Measurements from ENCODE around the gene MSH4. TPM values are rescaled to one million over a fixed set of nuclear protein-coding genes. Genes with fewer than 3 reads are reported as not detected.
"Not testable (repeated sequence)": the region's sequence is repeated elsewhere in the genome, so short reads cannot be mapped to it uniquely, and the experiment has no call there.

The MSH4 gene
- total RNA-seq, 1 donor from 2014 or later = 1.6 TPM

DNA sequence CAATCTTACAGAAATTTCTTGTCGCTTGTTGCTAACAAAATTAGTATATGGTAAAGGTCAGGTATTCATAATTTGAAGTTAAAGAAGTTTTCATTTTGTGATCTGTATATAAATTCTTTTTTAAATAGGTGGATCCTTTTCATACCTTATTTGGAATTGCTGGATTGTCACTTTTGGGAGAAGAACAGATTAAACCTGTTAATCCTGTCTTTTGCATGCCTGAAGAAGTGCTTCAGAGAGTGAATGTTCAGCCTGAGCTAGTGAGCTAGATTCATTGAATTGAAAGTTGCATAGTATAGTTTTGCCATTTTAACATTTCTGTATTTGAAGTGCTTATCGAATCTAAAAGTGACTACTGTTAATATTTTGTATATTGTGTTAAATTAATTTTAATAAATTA is 2.3 kb upstream of the MSH4 start:
- FAIRE-seq = no peak
- no peak for DNase-seq (ENCODE audit: low spot score in 2 of 2)

DNA sequence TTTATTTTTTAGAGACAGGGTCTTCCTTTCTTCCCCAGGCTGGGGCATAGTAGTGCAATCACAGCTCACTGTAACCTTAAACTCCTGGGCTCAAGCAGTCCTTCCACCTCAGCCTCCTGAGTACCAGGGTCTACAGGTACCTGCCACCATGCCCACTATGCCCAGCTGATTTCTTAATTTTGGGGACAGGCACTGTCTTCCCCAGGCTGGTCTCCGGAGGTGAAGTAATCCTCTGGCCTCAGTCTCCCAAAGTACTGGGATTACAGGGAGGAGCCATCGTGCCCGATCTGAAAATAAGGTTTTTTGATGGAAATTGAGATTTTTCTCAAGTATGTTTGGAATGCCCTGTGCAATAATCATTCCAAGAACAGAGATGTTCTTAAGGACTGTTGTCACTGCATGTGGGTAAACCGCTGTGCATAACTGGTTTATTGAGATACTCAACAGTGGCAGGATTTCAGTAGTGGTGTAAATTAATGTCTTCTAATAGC is 934 bp upstream of the MSH4 start:
- no peak for FAIRE-seq
- no peak for DNase-seq (ENCODE audit: low spot score in 2 of 2)

DNA sequence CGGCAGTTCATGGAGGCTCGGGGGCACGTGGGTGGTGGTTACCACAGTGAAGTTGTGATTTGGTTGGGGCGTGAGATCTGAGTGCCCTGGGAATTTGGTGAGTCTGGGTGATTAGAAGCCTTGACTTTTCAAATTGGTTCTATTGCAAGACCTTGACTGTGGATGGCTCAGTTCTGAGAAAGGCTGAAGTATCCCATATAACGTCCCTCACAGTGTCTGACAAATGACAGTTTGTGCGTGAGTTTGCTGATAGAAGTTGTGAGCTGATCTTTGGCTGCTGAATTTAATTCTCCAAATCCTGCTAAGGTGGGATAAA is 549 bp downstream of the MSH4 start:
- no peak for FAIRE-seq
- DNase-seq (ENCODE audit: low spot score in 2 of 2) = no peak

DNA sequence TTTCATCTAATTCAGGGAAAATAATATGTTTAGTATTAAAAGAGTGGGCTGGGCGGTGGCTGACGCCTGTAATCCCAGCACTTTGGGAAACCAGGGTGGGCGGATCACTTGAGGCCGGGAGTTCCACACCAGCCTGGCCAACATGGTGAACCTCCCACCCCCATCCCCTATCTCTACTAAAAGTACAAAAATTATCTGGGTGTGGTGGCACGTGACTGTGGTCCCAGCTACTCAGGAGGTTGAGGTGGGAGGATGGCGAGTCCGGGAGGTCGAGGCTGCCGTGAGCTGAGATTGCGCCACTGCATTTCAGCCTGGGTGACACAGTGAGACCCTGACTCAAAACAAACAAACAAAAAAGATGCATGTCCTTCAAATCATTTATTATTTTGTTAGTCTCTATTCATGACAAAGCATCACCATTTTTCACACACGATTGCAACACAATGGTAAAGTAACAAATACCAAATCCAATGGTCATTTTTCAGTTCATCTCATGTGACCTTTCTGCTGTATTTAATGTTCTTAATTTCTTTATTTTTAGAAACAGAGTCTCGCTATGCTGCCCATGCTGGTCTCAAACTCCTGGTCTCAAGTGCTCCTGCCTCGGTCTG is 1.0 kb downstream of the MSH4 start:
- DNase-seq (ENCODE audit: low spot score in 2 of 2) (no peak), FAIRE-seq (no peak)

DNA sequence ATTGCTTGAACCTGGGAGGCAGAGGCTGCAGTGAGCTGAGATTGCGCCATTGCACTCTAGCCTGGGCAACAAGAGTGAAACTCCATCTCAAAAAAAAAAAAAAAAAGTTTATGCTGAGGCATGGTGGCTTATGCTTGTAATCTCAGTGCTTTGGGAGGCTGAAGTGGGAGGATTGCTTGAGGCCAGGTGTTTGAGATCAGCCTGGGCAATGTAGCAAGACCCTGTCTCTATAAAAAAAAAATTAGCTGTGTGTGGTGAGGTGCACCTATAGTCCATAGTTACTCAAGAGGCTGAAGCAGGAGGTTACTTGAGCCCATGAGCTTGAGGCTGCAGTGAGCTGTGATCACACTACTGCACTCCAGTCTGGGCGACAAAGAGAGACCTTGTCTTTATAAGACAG is 4.8 kb downstream of the MSH4 start:
- not testable (repeated sequence) for DNase-seq (ENCODE audit: low spot score in 2 of 2); FAIRE-seq

DNA sequence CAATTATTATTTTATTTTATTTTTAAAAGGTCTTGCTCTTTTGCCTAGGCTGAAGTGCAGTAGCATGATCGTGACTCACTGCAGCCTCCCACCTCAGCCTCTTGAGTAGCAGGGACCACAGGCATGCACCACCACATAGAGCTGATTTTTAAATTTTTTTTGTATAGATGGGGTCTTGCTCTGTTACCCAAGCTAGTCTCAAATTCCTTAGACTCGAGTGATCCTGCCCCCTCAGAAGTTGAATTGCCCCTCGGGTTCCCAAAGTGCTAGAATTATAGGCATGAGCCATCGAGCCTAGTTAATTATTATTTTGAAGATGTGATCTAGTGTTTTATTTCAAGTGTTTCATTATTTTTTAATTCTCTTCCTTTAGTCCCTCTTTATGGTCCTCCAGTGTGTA is 12.2 kb downstream of the MSH4 start:
- DNase-seq (ENCODE audit: low spot score in 2 of 2) (no peak), FAIRE-seq (no peak)

DNA sequence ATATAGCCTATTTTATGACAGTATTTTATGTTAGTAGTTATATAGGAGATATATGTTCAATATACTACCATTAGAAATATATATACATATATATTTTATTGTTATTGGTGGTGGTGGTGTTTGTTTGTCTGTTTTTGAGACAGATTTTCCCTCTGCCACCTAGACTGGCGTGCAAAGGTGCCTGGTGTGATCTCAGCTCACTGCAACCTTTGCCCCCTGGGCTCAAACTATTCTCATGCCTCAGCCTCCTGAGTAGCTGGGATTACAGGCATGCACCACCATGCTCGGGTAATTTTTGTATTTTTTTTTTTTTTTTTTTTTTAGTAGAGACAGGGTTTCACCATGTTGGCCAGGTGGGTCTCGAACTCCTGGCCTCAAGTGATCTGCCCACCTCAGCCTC is 13.4 kb downstream of the MSH4 start:
- DNase-seq (ENCODE audit: low spot score in 2 of 2); FAIRE-seq: not testable (repeated sequence)

DNA sequence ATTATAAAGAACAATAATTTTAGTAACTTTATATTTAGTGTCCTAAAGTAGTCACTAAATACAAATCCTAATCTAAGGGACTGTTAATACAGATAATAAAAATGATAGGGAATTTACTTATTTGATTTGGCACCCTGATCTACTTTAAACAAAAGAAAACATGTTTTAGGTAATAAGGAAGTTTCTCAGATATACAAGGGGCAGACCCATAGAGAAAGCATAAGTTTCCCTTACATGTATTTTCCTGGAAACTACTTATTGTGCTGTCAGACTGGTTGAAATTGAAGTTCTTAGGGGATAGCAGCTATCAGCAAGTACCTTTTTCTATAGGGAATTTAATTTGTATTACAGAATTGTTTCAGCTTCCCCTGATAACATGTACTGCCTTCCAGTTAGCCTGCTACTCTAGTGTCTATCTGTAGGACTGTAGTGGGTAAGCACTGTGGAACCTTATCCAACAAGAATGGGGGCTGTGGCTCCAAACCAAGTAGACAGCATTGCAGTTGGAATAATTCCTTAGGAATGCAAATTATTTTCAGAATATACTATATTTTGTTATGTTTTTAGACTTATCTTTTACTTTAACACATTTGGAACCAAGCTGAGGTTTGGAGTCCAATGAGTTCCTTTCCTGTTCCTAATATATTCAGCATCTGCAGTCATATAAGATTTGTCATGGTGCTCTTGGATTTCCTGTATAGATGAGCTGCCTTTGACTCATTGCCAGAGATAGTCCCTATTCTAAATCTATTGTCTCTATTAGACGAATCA is 14.7 kb downstream of the MSH4 start:
- no peak for FAIRE-seq

DNA sequence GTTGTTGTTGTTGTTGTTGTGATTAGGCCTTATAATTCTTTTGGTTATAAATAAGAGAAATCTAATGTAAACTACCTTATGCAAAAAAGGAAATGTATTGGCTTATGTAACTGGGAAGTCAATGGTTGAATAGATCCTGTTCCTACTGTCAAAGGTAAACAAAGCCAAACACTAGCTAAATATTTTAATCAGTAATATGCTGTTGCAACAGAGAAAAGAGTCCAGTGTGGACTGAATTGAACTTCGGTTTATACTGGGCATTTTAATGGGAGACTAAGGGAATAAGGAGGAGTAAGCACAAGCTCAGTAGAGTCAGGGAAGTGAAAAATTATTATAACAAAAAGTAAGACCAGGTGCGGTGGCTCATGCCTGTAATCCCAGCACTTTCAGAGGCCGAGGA is 15.4 kb downstream of the MSH4 start:
- FAIRE-seq (no peak), DNase-seq (ENCODE audit: low spot score in 2 of 2) (no peak)

More for the DNA sequence above, 14.7 kb downstream of the MSH4 start:
- DNase-seq (ENCODE audit: low spot score in 2 of 2) = no peak

DNA sequence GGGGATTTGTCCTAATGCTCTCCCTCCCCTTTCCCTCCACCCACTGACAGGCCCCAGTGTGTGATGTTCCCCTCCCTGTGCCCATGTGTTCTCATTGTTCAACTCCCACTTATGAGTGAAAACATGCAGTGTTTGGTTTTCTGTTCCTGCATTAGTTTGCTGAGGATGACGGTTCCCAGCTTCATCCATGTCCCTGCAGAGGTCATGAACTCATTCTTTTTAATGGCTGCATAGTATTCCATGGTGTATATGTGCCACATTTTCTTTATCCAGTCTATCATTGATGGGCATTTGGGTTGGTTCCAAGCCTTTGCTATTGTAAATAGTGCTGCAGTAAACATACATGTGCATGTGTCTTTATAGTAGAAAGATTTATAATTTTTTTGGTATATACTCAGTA is 26.9 kb downstream of the MSH4 start:
- not testable (repeated sequence) for FAIRE-seq

DNA sequence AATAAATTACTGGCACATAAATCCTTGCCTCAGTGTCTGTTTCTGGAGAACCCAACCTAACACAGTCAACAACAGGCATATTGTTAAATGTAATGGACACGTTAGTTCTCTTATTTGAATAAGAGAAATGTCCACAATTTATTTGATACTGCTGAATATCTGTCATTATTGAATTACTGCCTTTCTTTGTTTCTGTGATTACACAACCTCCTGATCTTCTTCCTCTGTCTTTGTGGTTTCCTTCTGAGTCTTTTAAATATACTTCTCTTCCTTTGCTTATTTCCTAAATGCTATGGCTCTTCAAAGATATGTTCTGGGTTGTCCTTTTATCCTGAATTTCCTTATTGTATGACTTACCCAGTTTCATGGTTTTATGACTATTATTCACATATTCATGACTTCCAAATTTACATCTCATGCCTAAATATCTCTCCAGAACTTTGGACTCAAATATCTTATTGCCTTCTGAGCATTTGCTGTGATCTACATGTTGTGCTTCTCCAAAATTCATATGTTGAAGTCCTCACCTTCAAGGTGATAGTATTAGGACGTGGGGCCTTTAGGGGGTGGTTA is 39.9 kb downstream of the MSH4 start:
- FAIRE-seq (no peak), DNase-seq (ENCODE audit: low spot score in 2 of 2) (no peak)

More for the DNA sequence above, 26.9 kb downstream of the MSH4 start:
- not testable (repeated sequence) for DNase-seq (ENCODE audit: low spot score in 2 of 2)

DNA sequence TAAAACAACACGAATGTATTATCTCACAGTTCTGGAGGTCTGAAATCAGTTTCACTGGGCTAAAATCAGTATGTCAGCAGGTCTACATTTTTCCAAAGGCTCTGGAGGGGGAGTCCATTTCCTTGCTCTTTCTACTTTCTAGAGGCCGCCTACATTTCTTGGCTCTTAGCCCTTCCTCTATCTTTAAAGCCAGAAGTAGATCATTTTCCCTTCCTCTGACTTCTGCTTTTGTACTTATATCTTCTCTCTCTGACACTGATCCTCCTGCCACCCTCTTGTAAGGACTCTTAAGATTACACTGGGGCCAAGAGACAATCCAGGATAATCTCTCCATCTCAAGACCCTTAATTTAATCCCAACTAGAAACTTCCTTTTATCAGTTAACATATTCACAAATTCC is 41.4 kb downstream of the MSH4 start:
- no peak for FAIRE-seq
- DNase-seq (ENCODE audit: low spot score in 2 of 2) = no peak

DNA sequence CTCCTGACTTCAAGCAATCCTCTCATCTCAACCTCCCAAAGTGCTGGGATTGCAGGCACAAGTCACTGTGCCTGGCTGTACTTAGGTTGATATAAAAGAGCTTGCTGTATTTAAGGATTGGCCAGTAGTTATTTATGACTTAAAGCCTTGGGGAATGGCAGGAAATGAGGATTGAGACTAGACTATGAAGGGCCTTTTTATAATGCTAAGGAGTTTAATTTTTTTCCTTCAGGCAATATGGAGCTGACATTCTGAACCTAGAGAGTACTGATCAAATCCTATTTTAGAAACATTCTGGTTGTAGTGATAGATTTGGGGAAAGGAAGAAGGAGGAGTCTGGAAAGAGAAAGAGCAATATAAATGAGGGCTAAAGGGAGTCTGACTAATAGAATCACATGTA is 44.7 kb downstream of the MSH4 start:
- DNase-seq (ENCODE audit: low spot score in 2 of 2) (no peak), FAIRE-seq (no peak)

DNA sequence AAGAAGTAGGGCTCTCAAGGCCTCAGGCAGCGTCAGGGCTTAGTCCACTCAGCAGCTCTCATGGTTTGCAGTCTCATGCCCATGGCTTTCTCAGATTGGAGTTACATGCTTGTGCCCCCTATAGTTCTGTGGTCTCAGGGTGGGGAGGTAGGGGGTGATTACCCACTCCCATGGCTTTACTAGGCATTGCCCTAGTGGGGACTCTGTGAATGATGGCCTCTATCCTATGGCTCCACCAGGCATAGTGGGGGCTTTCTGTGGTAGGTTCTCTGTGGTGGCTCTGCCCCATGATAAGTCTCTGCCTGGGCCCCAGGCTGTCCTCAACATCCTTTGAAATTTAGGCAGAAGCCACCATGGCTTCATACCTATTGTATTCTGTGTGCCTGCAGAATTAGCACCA is 48.9 kb downstream of the MSH4 start:
- FAIRE-seq = no peak
- DNase-seq (ENCODE audit: low spot score in 2 of 2) = no peak

DNA sequence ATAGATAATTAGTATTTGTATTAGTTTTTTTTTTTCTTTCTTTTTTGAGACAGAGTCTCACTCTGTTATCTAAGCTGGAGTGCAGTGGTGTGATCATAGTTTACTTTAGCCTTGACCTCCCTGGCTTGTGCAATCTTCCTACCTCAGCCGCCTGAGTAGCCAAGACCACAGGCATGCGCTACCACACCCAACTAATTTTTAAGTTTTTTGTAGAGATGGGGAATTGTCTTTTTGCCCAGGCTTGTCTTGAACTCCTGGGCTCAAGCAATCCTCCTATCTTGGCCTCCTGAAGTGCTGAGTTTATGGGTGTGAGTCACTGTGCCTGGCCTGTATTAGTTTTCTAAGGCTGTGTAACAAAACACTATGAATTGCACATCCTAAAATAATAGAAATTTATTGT is 58.3 kb downstream of the MSH4 start:
- no peak for DNase-seq (ENCODE audit: low spot score in 2 of 2)
- no peak for FAIRE-seq

DNA sequence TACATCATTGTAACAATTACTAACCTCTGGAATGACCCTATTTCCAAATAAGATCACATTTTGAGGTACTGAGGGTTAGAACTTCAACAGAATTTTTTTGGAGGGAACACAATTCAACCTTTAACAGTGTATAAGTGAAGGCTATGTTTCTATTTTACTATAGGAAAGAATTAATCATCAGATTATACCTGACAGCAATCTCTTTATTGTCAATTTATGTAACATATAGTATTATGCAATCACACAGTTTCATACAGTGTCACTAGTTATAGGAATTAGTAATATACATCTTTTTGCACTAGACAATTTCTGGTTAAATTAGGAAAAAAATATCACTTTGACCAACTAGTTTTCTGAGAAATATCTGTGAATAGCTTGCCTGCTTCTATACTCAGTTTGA is 59.1 kb downstream of the MSH4 start:
- no peak for DNase-seq (ENCODE audit: low spot score in 2 of 2)
- no peak for FAIRE-seq

DNA sequence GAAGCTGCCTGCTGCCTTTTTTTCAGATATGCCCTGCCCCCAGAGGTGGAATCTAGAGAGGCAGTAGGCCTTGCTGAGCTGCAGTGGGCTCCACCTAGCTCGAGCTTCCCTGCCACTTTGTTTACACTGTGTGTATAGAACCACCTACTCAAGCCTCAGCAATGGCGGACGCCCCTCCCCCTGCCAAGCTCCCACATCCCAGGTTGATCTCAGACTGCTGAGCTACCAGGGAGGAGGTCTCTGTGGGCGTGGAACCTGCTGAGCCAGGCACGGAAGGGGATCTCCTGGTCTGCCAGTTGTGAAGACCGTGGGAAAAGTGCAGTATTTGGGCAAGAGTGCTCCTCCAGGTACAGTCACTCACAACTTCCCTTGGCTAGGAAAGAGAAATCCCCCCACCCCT is 65.1 kb downstream of the MSH4 start:
- FAIRE-seq = no peak
- DNase-seq (ENCODE audit: low spot score in 2 of 2) = no peak

DNA sequence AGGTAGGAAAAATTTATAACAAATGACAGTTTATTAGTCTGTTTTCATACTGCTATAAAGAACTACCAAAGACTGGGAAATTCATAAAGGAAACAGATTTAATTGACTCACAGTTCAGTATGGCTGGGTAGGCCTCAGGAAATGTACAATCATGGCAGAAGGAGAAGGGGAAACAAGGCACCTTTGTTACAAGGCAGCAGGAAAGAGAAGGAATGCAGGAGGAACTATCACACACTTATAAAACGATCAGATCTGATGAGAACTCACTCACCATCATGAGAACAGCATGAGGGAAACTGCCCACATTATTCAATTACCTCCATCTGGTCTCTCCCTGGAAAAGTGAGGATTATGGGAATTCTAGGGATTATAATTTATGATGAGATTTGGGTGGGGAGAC is 74.3 kb downstream of the MSH4 start:
- no peak for DNase-seq (ENCODE audit: low spot score in 2 of 2)
- FAIRE-seq = no peak

DNA sequence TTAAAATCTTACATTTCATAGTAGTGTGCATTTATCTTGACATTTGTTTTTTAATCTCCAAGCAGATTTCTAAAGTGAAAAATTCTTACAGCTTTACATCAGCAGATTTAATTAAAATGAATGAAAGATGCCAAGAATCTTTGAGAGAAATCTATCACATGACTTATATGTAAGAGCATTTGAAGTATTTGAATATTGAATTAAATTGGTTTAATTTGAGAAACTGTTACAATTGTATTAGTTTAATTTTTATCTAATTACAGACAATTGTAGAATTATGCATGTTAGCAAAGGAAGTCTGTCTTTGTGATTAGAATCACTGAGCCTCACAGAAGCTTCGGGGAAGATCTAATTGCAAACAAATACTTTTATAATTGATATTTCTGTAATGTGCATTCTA is 83.3 kb downstream of the MSH4 start:
- no peak for DNase-seq (ENCODE audit: low spot score in 2 of 2)

DNA sequence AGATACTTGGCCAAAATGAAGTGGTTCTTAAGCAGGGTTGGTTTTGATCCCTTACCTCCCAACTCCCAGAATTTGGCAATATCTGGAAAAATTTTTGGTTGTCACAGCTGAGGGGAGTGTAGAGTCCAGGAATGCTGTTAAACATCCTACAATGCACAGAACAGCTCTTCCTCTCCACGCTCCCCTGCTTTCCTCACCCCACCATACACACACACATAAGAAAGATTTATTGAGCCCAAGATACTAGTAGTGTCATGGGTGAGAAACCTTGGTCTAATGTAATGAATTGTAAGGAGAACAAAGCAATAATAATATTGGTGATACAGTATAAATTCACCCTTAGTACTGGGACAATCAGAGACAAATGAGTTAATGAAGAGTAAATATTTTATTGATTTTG is 87.8 kb downstream of the MSH4 start:
- DNase-seq (ENCODE audit: low spot score in 2 of 2) = no peak
- FAIRE-seq = no peak

More for the DNA sequence above, 83.3 kb downstream of the MSH4 start:
- no peak for FAIRE-seq

DNA sequence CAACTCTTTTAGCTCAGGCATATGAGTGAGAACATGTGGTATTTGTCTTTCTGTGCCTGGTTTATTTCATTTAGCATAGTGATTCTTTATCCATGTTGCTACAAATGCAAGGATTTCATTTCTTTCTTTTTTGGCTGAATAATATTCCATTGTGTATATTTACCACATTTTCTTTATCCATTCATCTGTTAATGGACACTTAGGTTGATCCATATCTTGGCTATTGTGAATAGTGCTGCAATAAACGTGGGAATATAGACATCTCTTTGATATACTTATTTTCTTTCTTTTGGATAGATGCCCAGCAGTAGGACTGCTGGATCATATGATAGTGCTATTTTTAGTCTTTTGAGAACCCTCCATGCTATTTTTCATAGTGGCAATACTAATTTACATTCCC is 104.7 kb downstream of the MSH4 start:
- FAIRE-seq (no peak), DNase-seq (ENCODE audit: low spot score in 2 of 2) (no peak)

DNA sequence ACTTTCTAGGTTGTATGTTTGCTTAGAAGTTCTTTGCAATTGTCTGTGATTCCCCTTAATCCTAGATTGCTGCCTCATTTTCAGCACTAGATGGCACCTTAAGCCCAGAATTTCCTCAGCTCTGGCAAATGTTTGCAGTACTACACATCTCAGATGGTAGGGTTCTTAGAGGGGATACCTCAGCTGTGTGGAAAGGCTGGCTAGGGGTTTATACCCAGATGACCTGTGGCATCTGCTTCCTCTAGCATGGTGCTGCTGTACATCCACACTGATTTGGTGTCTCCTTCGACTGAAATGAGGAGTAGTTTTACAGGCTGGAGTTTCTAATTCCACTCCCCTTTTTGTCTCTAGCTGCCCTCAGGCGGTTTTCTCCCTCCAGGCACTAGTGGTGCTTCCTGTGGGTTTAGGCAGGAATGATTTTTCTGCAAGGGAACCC is 112.1 kb downstream of the MSH4 start:
- FAIRE-seq (no peak), DNase-seq (ENCODE audit: low spot score in 2 of 2) (no peak)
